GM23248 (cell line): ENCODE measurements around the gene SMG5. TPM values are rescaled to one million over a fixed set of nuclear protein-coding genes. Genes with fewer than 3 reads are reported as not detected.
A peak's percentile ranks its signal among the peaks of the same experiment; 100 is the strongest.

Experiments
- DNase-seq: peaks from one replicate; pipeline ENCODE4 v3.0.0-alpha.2; 2015
- H2AFZ ChIP-seq: fragments of 200-600 bp; sonication (generic); 2 replicates; pipeline ENCODE4 v1.6.1; 2016; ENCODE audit warnings: antibody characterized with exemption
- H3F3A ChIP-seq: fragments of 200-600 bp; sonication (generic); 2 replicates; pipeline ENCODE4 v1.6.1; 2016; ENCODE audit warnings: mild to moderate bottlenecking, antibody characterized with exemption, mixed run types; ENCODE audit not compliant: insufficient read depth
- H3K27ac ChIP-seq: fragments of 200-600 bp; sonication (generic); 2 replicates; pipeline ENCODE4 v1.5.1; 2016; ENCODE audit warnings: mild to moderate bottlenecking
- H3K27me3 ChIP-seq: fragments of 200-600 bp; sonication (generic); replicated peaks from 2 replicates; pipeline ENCODE4 v1.6.1; 2016; ENCODE audit warnings: mild to moderate bottlenecking; ENCODE audit not compliant: insufficient read depth
- H3K36me3 ChIP-seq: fragments of 200-600 bp; sonication (generic); 2 replicates; pipeline ENCODE4 v1.6.1; 2016; ENCODE audit warnings: low read depth, mild to moderate bottlenecking
- H3K4me1 ChIP-seq: fragments of 200-600 bp; sonication (generic); 2 replicates; pipeline ENCODE4 v1.6.1; 2016; ENCODE audit warnings: mild to moderate bottlenecking; ENCODE audit not compliant: insufficient read depth
- H3K4me2 ChIP-seq: fragments of 200-600 bp; sonication (generic); one replicate; pipeline ENCODE4 v1.6.1; 2016; ENCODE audit warnings: mild to moderate bottlenecking; ENCODE audit not compliant: unreplicated experiment
- H3K4me3 ChIP-seq: fragments of 200-600 bp; sonication (generic); 2 replicates; pipeline ENCODE4 v1.5.1; 2016; ENCODE audit warnings: mild to moderate bottlenecking
- H3K79me2 ChIP-seq: fragments of 200-600 bp; sonication (generic); 2 replicates; pipeline ENCODE4 v1.6.1; 2016; ENCODE audit warnings: mild to moderate bottlenecking; ENCODE audit not compliant: insufficient read depth
- H3K9ac ChIP-seq: fragments of 200-600 bp; sonication (generic); 2 replicates; pipeline ENCODE4 v1.6.1; 2016; ENCODE audit warnings: mild to moderate bottlenecking
- H3K9me2 ChIP-seq: fragments of 200-600 bp; sonication (generic); 2 replicates; pipeline ENCODE4 v1.6.1; 2016; ENCODE audit warnings: mixed run types, mild to moderate bottlenecking, moderate library complexity; ENCODE audit not compliant: insufficient read depth
- H3K9me3 ChIP-seq: fragments of 200-600 bp; sonication (generic); one replicate; pipeline ENCODE4 v1.6.1; 2017; ENCODE audit warnings: low read depth
- H4K20me1 ChIP-seq: fragments of 200-600 bp; sonication (generic); 2 replicates; pipeline ENCODE4 v1.6.0; 2016; ENCODE audit not compliant: insufficient read depth
- EZH2 ChIP-seq: fragments of 200-600 bp; sonication (generic); IDR thresholded peaks from 2 replicates; pipeline ENCODE4 v1.6.1; 2018; ENCODE audit warnings: antibody characterized with exemption, mild to moderate bottlenecking; ENCODE audit not compliant: insufficient read depth, poor library complexity, severe bottlenecking
- EZH2phosphoT487 ChIP-seq: fragments of 200-600 bp; sonication (generic); IDR thresholded peaks from 2 replicates; pipeline ENCODE4 v1.6.1; 2018; ENCODE audit warnings: antibody characterized with exemption, moderate library complexity, mild to moderate bottlenecking, low read depth; ENCODE audit not compliant: insufficient read depth
- WGBS, 2 experiments: methylation state at CpG; one replicate each; pipeline ENCODE4 v1.1.6; 2015 to 2017; ENCODE audit warnings: low lambda C conversion rate in 2 of 2, low coverage in 1 of 2; ENCODE audit errors: missing lambda C conversion rate in 2 of 2; 5-methylcytosine and 5-hydroxymethylcytosine counted together
- in situ Hi-C: fragments of 300-500 bp; cut with MboI; formaldehyde crosslinking; loops from 2 replicates; pipeline ENCODE4 v1.15.0; 2020
- polyA plus RNA-seq: library from polyadenylated mRNA; unstranded; fragments of >200 nt; fragmentation: Nextera tagmentation; extraction: Ambion mirVana; gene quantifications from 2 replicates; pipeline ENCODE4 v1.2.1, GENCODE V29; 2016
- total RNA-seq: library from RNA; depleted of rRNA; stranded (reverse); fragments of >200 nt; shearing (Covaris generic); gene quantifications from 2 replicates; pipeline ENCODE4 v1.2.3, GENCODE V29; 2014

Gene SMG5
- total and polyA plus RNA-seq, 2 experiments from 2014 or later: 32.2 to 60.0 TPM

GRCh38 chr1:156246781-156247459 lies 35.7 kb downstream of the SMG5 start:
- H3K4me2 ChIP-seq: no peak overlapping the region
- peaks cover 4% of the 10 kb centered on the region; the same call in 1 of the 2 replicates for H3F3A ChIP-seq
- no peaks in the 10 kb centered on the region for H3K4me1 ChIP-seq
- H3K9me2 ChIP-seq: no peaks in the 10 kb centered on the region
- TF ChIP-seq EZH2phosphoT487: no peak
- TF ChIP-seq EZH2: no peak
- H4K20me1 ChIP-seq: no peaks in the 10 kb centered on the region
- WGBS, 2 experiments: 33 to 35% methylated on average over 16 of the region's 16 CpGs
- H3K79me2 ChIP-seq: no peaks in the 10 kb centered on the region
- H3K9me3 ChIP-seq: no peaks in the 10 kb centered on the region
- no peaks in the 10 kb centered on the region for H3K27me3 ChIP-seq
- H3K9ac ChIP-seq: no peak overlapping the region
- H3K27ac ChIP-seq: no peak overlapping the region
- no peak overlapping the region for H3K4me3 ChIP-seq
- in situ Hi-C loops: no loop called here
- H3K36me3 ChIP-seq: peaks cover 4% of the 10 kb centered on the region; the same call in 1 of the 2 replicates
- H2AFZ ChIP-seq: no peak overlapping the region
- DNase-seq: peak; percentile 34

GRCh38 chr1:156246241-156246780 lies 36.3 kb downstream of the SMG5 start:
- peak overlapping the region; percentile 19 for H3K4me2 ChIP-seq
- in situ Hi-C loops: no loop called here
- peaks cover 3% of the 10 kb centered on the region; the same call in 1 of the 2 replicates for H3K36me3 ChIP-seq
- no peak overlapping the region for H2AFZ ChIP-seq
- no peak for DNase-seq
- H3K9ac ChIP-seq: no peak overlapping the region
- 53 to 55% methylated on average over 10 of the region's 10 CpGs for WGBS, 2 experiments
- no peaks in the 10 kb centered on the region for H3K79me2 ChIP-seq
- no peaks in the 10 kb centered on the region for H4K20me1 ChIP-seq
- no peaks in the 10 kb centered on the region for H3K27me3 ChIP-seq
- H3K27ac ChIP-seq: no peak overlapping the region
- peaks cover 6% of the 10 kb centered on the region for H3K4me1 ChIP-seq
- no peaks in the 10 kb centered on the region for H3K9me3 ChIP-seq
- H3F3A ChIP-seq: peaks cover 4% of the 10 kb centered on the region; the same call in 1 of the 2 replicates
- H3K9me2 ChIP-seq: no peaks in the 10 kb centered on the region
- TF ChIP-seq EZH2: no peak
- no peak for TF ChIP-seq EZH2phosphoT487
- H3K4me3 ChIP-seq: no peak overlapping the region

- H2AFZ ChIP-seq: no peak overlapping the region
- no peaks in the 10 kb centered on the region for H4K20me1 ChIP-seq
- WGBS, 2 experiments: 24% methylated on average over 56 to 58 of the region's 69 CpGs
- peak overlapping the region; percentile 19 for H3K4me2 ChIP-seq
- H3K9me2 ChIP-seq: no peaks in the 10 kb centered on the region
- H3K79me2 ChIP-seq: no peaks in the 10 kb centered on the region
- H3F3A ChIP-seq: peaks cover 4% of the 10 kb centered on the region; the same call in 1 of the 2 replicates
- peaks cover 3% of the 10 kb centered on the region; the same call in 1 of the 2 replicates for H3K36me3 ChIP-seq
- H3K27ac ChIP-seq: no peak overlapping the region
- H3K9me3 ChIP-seq: no peaks in the 10 kb centered on the region
- H3K9ac ChIP-seq: no peak overlapping the region
- peak; percentile 43 for DNase-seq
- TF ChIP-seq EZH2: no peak
- no peak for TF ChIP-seq EZH2phosphoT487
- peak overlapping the region; percentile 32; the same call in 1 of the 2 replicates for H3K4me3 ChIP-seq
- H3K4me1 ChIP-seq: peaks cover 7% of the 10 kb centered on the region
- in situ Hi-C loops: no loop called here
- no peaks in the 10 kb centered on the region for H3K27me3 ChIP-seq
Measured at GRCh38 chr1:156245451-156246232, 37.0 kb downstream of the SMG5 start.

GRCh38 chr1:156244712-156245111 lies 37.9 kb downstream of the SMG5 start:
- WGBS, 2 experiments: 85% methylated on average over 17 of the region's 17 CpGs
- DNase-seq: no peak
- H3K9me3 ChIP-seq: no peaks in the 10 kb centered on the region
- no peaks in the 10 kb centered on the region for H4K20me1 ChIP-seq
- H3K4me2 ChIP-seq: no peak overlapping the region
- H3K4me1 ChIP-seq: peaks cover 7% of the 10 kb centered on the region
- H3K4me3 ChIP-seq: no peak overlapping the region
- H3K36me3 ChIP-seq: no peaks in the 10 kb centered on the region
- H3K27ac ChIP-seq: no peak overlapping the region
- no peaks in the 10 kb centered on the region for H3K79me2 ChIP-seq
- in situ Hi-C loops: no loop called here
- H3F3A ChIP-seq: peaks cover 4% of the 10 kb centered on the region; the same call in 1 of the 2 replicates
- H3K27me3 ChIP-seq: no peaks in the 10 kb centered on the region
- no peak for TF ChIP-seq EZH2
- TF ChIP-seq EZH2phosphoT487: no peak
- H2AFZ ChIP-seq: no peak overlapping the region
- no peak overlapping the region for H3K9ac ChIP-seq
- no peaks in the 10 kb centered on the region for H3K9me2 ChIP-seq
